Neural progenitor cell (in vitro differentiated cells): ENCODE measurements around the gene NTN4.

Experiments
- EZH2 ChIP-seq: fragments of 200-600 bp; sonication (generic); IDR thresholded peaks from 2 replicates; pipeline ENCODE4 v1.6.1; 2017; ENCODE audit warnings: antibody characterized with exemption, mild to moderate bottlenecking, moderate library complexity
- TF ChIP-seq, protein P1 (sequence below): fragments of 200-600 bp; sonication (generic); IDR thresholded peaks from 2 replicates; pipeline ENCODE4 v1.5.1; 2017; ENCODE audit warnings: antibody characterized with exemption, mild to moderate bottlenecking

DNA sequence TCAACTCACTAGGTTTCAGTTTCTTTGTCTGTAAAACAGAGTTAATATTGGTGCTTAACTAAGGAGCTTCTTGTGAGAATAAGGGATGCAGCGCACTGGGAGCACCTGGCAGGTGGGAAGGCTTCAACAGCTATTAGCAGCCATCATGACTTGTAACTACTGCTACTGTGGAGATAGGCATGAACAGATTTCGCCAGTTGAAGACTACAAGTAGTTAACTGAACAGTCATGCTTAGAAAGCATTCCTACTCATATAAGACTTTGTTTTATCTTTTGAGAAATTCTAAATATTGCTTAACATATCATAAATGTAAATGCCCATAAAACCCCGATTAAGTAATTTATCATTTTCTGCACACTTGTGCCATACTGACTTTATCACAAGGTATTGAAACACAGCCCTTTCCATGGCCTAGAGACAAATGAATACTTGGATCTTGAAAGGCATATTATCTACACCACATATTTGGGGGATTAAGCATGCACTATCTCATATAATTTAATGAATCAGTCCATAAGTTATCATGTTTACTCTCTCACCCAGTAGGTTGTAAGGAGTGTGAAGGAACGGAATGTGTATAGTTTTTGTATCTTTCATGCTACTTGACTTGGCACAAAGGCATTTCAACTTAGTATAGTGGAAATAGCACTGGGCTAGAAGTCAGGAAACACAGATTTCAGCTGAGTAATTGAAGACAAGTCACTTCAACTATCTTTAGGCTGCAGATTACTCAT, 16.1 kb downstream of the NTN4 start:
- TF ChIP-seq, protein P1, sequence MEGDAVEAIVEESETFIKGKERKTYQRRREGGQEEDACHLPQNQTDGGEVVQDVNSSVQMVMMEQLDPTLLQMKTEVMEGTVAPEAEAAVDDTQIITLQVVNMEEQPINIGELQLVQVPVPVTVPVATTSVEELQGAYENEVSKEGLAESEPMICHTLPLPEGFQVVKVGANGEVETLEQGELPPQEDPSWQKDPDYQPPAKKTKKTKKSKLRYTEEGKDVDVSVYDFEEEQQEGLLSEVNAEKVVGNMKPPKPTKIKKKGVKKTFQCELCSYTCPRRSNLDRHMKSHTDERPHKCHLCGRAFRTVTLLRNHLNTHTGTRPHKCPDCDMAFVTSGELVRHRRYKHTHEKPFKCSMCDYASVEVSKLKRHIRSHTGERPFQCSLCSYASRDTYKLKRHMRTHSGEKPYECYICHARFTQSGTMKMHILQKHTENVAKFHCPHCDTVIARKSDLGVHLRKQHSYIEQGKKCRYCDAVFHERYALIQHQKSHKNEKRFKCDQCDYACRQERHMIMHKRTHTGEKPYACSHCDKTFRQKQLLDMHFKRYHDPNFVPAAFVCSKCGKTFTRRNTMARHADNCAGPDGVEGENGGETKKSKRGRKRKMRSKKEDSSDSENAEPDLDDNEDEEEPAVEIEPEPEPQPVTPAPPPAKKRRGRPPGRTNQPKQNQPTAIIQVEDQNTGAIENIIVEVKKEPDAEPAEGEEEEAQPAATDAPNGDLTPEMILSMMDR: no peak
- no peak for TF ChIP-seq EZH2
